Inferior parietal cortex (tissue), 1 donor: Measurements from ENCODE around the gene CDKN2AIPNL.

Experiments
- DNase-seq: peaks from one replicate; pipeline ENCODE4 v3.0.0-alpha.2; 2016; ENCODE audit errors: extremely low spot score

The CDKN2AIPNL gene

GRCh38 chr5:134411546-134412266 lies at the start of gene CDKN2AIPNL:
Gene CDKN2AIPNL (minus strand): TSS chr5:134411881. CDS start chr5:134411854, 27 bp downstream.
- DNase-seq = peak; percentile 91

- no peak for DNase-seq
Measured at GRCh38 chr5:134460551-134460950, 48.9 kb upstream of the CDKN2AIPNL start.

GRCh38 chr5:134459491-134459890 lies 47.8 kb upstream of the CDKN2AIPNL start:
- DNase-seq = no peak

GRCh38 chr5:134459010-134459403 lies 47.3 kb upstream of the CDKN2AIPNL start:
- DNase-seq = no peak

- DNase-seq = no peak
Measured at GRCh38 chr5:134458234-134459009, 46.7 kb upstream of the CDKN2AIPNL start.

GRCh38 chr5:134457801-134458200 lies 46.1 kb upstream of the CDKN2AIPNL start:
- DNase-seq = no peak

GRCh38 chr5:134456825-134457224 lies 45.1 kb upstream of the CDKN2AIPNL start:
- no peak for DNase-seq

GRCh38 chr5:134455466-134455865 lies 43.8 kb upstream of the CDKN2AIPNL start:
- DNase-seq = no peak

GRCh38 chr5:134453016-134453415 lies 41.3 kb upstream of the CDKN2AIPNL start:
- no peak for DNase-seq

- DNase-seq = peak; percentile 52
Measured at GRCh38 chr5:134451936-134452505, 40.3 kb upstream of the CDKN2AIPNL start.

- no peak for DNase-seq
Measured at GRCh38 chr5:134451225-134451935, 39.7 kb upstream of the CDKN2AIPNL start.

GRCh38 chr5:134450374-134450773 lies 38.7 kb upstream of the CDKN2AIPNL start:
- no peak for DNase-seq

GRCh38 chr5:134449167-134449566 lies 37.5 kb upstream of the CDKN2AIPNL start:
- DNase-seq = no peak

GRCh38 chr5:134447815-134448520 lies 36.3 kb upstream of the CDKN2AIPNL start:
- DNase-seq = no peak

GRCh38 chr5:134446938-134447337 lies 35.3 kb upstream of the CDKN2AIPNL start:
- no peak for DNase-seq

GRCh38 chr5:134445856-134446818 lies 34.5 kb upstream of the CDKN2AIPNL start:
- DNase-seq = no peak

GRCh38 chr5:134444941-134445471 lies 33.3 kb upstream of the CDKN2AIPNL start:
- no peak for DNase-seq

- no peak for DNase-seq
Measured at GRCh38 chr5:134440201-134440755, 28.6 kb upstream of the CDKN2AIPNL start.

GRCh38 chr5:134439210-134439654 lies 27.6 kb upstream of the CDKN2AIPNL start:
- peak; percentile 44 for DNase-seq

- no peak for DNase-seq
Measured at GRCh38 chr5:134438721-134439123, 27.0 kb upstream of the CDKN2AIPNL start.
